Measurements from ENCODE around the gene SARS1.

SARS1 gene

GRCh38 chr1:109263234-109263596 lies 49.5 kb downstream of the SARS1 start:
- Histone ChIP-seq H3K27me3 (replicated peaks) (no peaks in the 10 kb centered on the region), H3K4me3 (ENCODE audit: low read depth, low read length) (no peak overlapping the region), H3K36me3 (replicated peaks) (no peaks in the 10 kb centered on the region), H3K27ac (no peak overlapping the region)
- DNase-seq, result no peak
- no peak for TF ChIP-seq CTCF (IDR thresholded peaks at IDR 0.05; ENCODE audit: low read depth, low read length, missing control alignments)
- in situ Hi-C loops (cut with HindIII; ENCODE audit: low pct_ligation_motif_present, low sequenced_read_pairs), result no loop called here

- TF ChIP-seq CTCF (IDR thresholded peaks at IDR 0.05; ENCODE audit: low read depth, low read length, missing control alignments), result peak; percentile 99
- Histone ChIP-seq H3K27ac (no peak overlapping the region), H3K4me3 (ENCODE audit: low read depth, low read length) (no peak overlapping the region), H3K36me3 (replicated peaks) (no peaks in the 10 kb centered on the region), H3K27me3 (replicated peaks) (no peaks in the 10 kb centered on the region)
- peak; percentile 65 for DNase-seq
- in situ Hi-C loops (cut with HindIII; ENCODE audit: low pct_ligation_motif_present, low sequenced_read_pairs), result no loop called here
Observed at GRCh38 chr1:109263597-109264378, 50.1 kb downstream of the SARS1 start.

- Histone ChIP-seq H3K4me3 (ENCODE audit: low read depth, low read length) (no peak overlapping the region), H3K27me3 (replicated peaks) (no peaks in the 10 kb centered on the region), H3K27ac (no peak overlapping the region), H3K36me3 (replicated peaks) (no peaks in the 10 kb centered on the region)
- TF ChIP-seq CTCF (IDR thresholded peaks at IDR 0.05; ENCODE audit: low read depth, low read length, missing control alignments), result no peak
- no peak for DNase-seq
- in situ Hi-C loops (cut with HindIII; ENCODE audit: low pct_ligation_motif_present, low sequenced_read_pairs), result no loop called here
Observed at GRCh38 chr1:109264379-109264755, 50.6 kb downstream of the SARS1 start.

- DNase-seq, result no peak
- Histone ChIP-seq H3K27ac (no peak overlapping the region), H3K27me3 (replicated peaks) (no peaks in the 10 kb centered on the region), H3K36me3 (replicated peaks) (no peaks in the 10 kb centered on the region), H3K4me3 (ENCODE audit: low read depth, low read length) (no peak overlapping the region)
- in situ Hi-C loops (cut with HindIII; ENCODE audit: low pct_ligation_motif_present, low sequenced_read_pairs), result no loop called here
- TF ChIP-seq CTCF (IDR thresholded peaks at IDR 0.05; ENCODE audit: low read depth, low read length, missing control alignments), result no peak
Observed at GRCh38 chr1:109265016-109265415, 51.3 kb downstream of the SARS1 start.

GRCh38 chr1:109265741-109266330 lies 52.1 kb downstream of the SARS1 start:
- Histone ChIP-seq H3K27me3 (replicated peaks) (no peaks in the 10 kb centered on the region), H3K36me3 (replicated peaks) (no peaks in the 10 kb centered on the region), H3K27ac (no peak overlapping the region), H3K4me3 (ENCODE audit: low read depth, low read length) (no peak overlapping the region)
- TF ChIP-seq CTCF (IDR thresholded peaks at IDR 0.05; ENCODE audit: low read depth, low read length, missing control alignments), result no peak
- DNase-seq, result no peak
- in situ Hi-C loops (cut with HindIII; ENCODE audit: low pct_ligation_motif_present, low sequenced_read_pairs), result no loop called here

All from brain microvascular endothelial cell (primary cell).